Measurements from ENCODE around the gene CD8B2. TPM values are rescaled to one million over a fixed set of nuclear protein-coding genes. Genes with fewer than 3 reads are reported as not detected.
"Not testable (repeated sequence)": the region's sequence is repeated elsewhere in the genome, so short reads cannot be mapped to it uniquely, and the experiment has no call there.

Gene CD8B2
- total RNA-seq, 2 donors from 2014 or later = 0.62 to 1.1 TPM

- Mint-ChIP-seq H3K4me1 (ENCODE audit: low read depth) (peaks cover 5% of the 10 kb centered on the region), H3K27ac (no peak overlapping the region), H3K27me3 (ENCODE audit: low read depth) (peaks cover 22% of the 10 kb centered on the region), H3K36me3 (ENCODE audit: insufficient read depth in 2 of 2) (no peaks in the 10 kb centered on the region), H3K9me3 (no peaks in the 10 kb centered on the region), H3K4me3 (no peak overlapping the region)
- ATAC-seq (replicated peaks in 1 of 2) (no peak), DNase-seq (no peak)
Observed at GRCh38 chr2:106545007-106545406, 57.8 kb downstream of the CD8B2 start.

GRCh38 chr2:106546391-106546990, 59.3 kb downstream of the CD8B2 start:
- no peak for ATAC-seq (replicated peaks in 1 of 2)
- no peaks in the 10 kb centered on the region for H3K9me3 Mint-ChIP-seq
- no peak overlapping the region for H3K4me3 Mint-ChIP-seq
- H3K4me1 Mint-ChIP-seq (ENCODE audit: low read depth) = peaks cover 5% of the 10 kb centered on the region
- no peaks in the 10 kb centered on the region for H3K36me3 Mint-ChIP-seq (ENCODE audit: insufficient read depth in 2 of 2)
- no peak overlapping the region for H3K27ac Mint-ChIP-seq
- DNase-seq = no peak
- peaks cover 22% of the 10 kb centered on the region for H3K27me3 Mint-ChIP-seq (ENCODE audit: low read depth)

GRCh38 chr2:106547164-106547903, 60.2 kb downstream of the CD8B2 start:
- Mint-ChIP-seq H3K27me3 (ENCODE audit: low read depth) (peaks cover 15% of the 10 kb centered on the region), H3K27ac (no peak overlapping the region), H3K36me3 (ENCODE audit: insufficient read depth in 2 of 2) (no peaks in the 10 kb centered on the region), H3K4me1 (ENCODE audit: low read depth) (peaks cover 5% of the 10 kb centered on the region), H3K9me3 (no peaks in the 10 kb centered on the region), H3K4me3 (no peak overlapping the region)
- ATAC-seq (replicated peaks in 1 of 2) (no peak), DNase-seq (no peak)

GRCh38 chr2:106551417-106552130, 64.4 kb downstream of the CD8B2 start:
- Mint-ChIP-seq H3K27me3 (ENCODE audit: low read depth) (peaks cover 4% of the 10 kb centered on the region), H3K27ac (no peak overlapping the region), H3K4me1 (ENCODE audit: low read depth) (no peaks in the 10 kb centered on the region), H3K9me3 (peaks cover 1 to 2% of the 10 kb centered on the region in 2 donors), H3K36me3 (ENCODE audit: insufficient read depth in 2 of 2) (no peaks in the 10 kb centered on the region), H3K4me3 (no peak overlapping the region)
- ATAC-seq (replicated peaks in 1 of 2) = no peak
- DNase-seq = no peak

- Mint-ChIP-seq H3K4me3 (no peak overlapping the region), H3K36me3 (ENCODE audit: insufficient read depth in 2 of 2) (peaks cover 0 to 1% of the 10 kb centered on the region in 2 donors), H3K9me3 (peaks cover 1 to 2% of the 10 kb centered on the region in 2 donors), H3K27ac (no peak overlapping the region), H3K27me3 (ENCODE audit: low read depth) (peaks cover 4% of the 10 kb centered on the region), H3K4me1 (ENCODE audit: low read depth) (no peaks in the 10 kb centered on the region)
- ATAC-seq (replicated peaks in 1 of 2) (no peak), DNase-seq (no peak)
Observed at GRCh38 chr2:106552921-106553320, 65.8 kb downstream of the CD8B2 start.

GRCh38 chr2:106553321-106553720, 66.2 kb downstream of the CD8B2 start:
- Mint-ChIP-seq H3K4me1 (ENCODE audit: low read depth) (no peaks in the 10 kb centered on the region), H3K4me3 (no peak overlapping the region), H3K27ac (no peak overlapping the region), H3K36me3 (ENCODE audit: insufficient read depth in 2 of 2) (peaks cover 0 to 1% of the 10 kb centered on the region in 2 donors), H3K27me3 (ENCODE audit: low read depth) (no peaks in the 10 kb centered on the region), H3K9me3 (peaks cover 1 to 2% of the 10 kb centered on the region in 2 donors)
- DNase-seq (no peak), ATAC-seq (replicated peaks in 1 of 2) (no peak)

- ATAC-seq (replicated peaks in 1 of 2) (no peak), DNase-seq (no peak)
- no peaks in the 10 kb centered on the region for H3K4me1 Mint-ChIP-seq (ENCODE audit: low read depth)
- no peaks in the 10 kb centered on the region for H3K27me3 Mint-ChIP-seq (ENCODE audit: low read depth)
- peaks cover 0 to 1% of the 10 kb centered on the region in 2 donors for H3K36me3 Mint-ChIP-seq (ENCODE audit: insufficient read depth in 2 of 2)
- H3K27ac Mint-ChIP-seq = no peak overlapping the region
- H3K9me3 Mint-ChIP-seq = peaks cover 1 to 2% of the 10 kb centered on the region in 2 donors
- no peak overlapping the region for H3K4me3 Mint-ChIP-seq
Observed at GRCh38 chr2:106554411-106554810, 67.2 kb downstream of the CD8B2 start.

- peaks cover 0 to 1% of the 10 kb centered on the region in 2 donors for H3K36me3 Mint-ChIP-seq (ENCODE audit: insufficient read depth in 2 of 2)
- no peak for DNase-seq
- no peak overlapping the region for H3K4me3 Mint-ChIP-seq
- no peaks in the 10 kb centered on the region for H3K27me3 Mint-ChIP-seq (ENCODE audit: low read depth)
- H3K9me3 Mint-ChIP-seq = peaks cover 1 to 2% of the 10 kb centered on the region in 2 donors
- H3K4me1 Mint-ChIP-seq (ENCODE audit: low read depth) = no peaks in the 10 kb centered on the region
- ATAC-seq (replicated peaks in 1 of 2) = no peak
- H3K27ac Mint-ChIP-seq = no peak overlapping the region
Observed at GRCh38 chr2:106555053-106555452, 67.9 kb downstream of the CD8B2 start.

- H3K4me1 Mint-ChIP-seq (ENCODE audit: low read depth) = peaks cover 19% of the 10 kb centered on the region
- not testable (repeated sequence) for H3K27ac Mint-ChIP-seq; H3K36me3 Mint-ChIP-seq (ENCODE audit: insufficient read depth in 2 of 2); H3K27me3 Mint-ChIP-seq (ENCODE audit: low read depth); H3K9me3 Mint-ChIP-seq; ATAC-seq (replicated peaks in 1 of 2); DNase-seq; H3K4me3 Mint-ChIP-seq
Observed at GRCh38 chr2:106559786-106560185, 72.6 kb downstream of the CD8B2 start.

- H3K4me3 Mint-ChIP-seq = no peak overlapping the region
- H3K27me3 Mint-ChIP-seq (ENCODE audit: low read depth) = peaks cover 6% of the 10 kb centered on the region
- H3K27ac Mint-ChIP-seq = no peak overlapping the region
- DNase-seq (no peak), ATAC-seq (replicated peaks in 1 of 2) (no peak)
- peaks cover 1 to 2% of the 10 kb centered on the region in 2 donors for H3K9me3 Mint-ChIP-seq
- peaks cover 0 to 1% of the 10 kb centered on the region in 2 donors for H3K36me3 Mint-ChIP-seq (ENCODE audit: insufficient read depth in 2 of 2)
- peaks cover 29% of the 10 kb centered on the region for H3K4me1 Mint-ChIP-seq (ENCODE audit: low read depth)
Observed at GRCh38 chr2:106560773-106561172, 73.6 kb downstream of the CD8B2 start.

- ATAC-seq (replicated peaks in 1 of 2) (no peak), DNase-seq (no peak)
- Mint-ChIP-seq H3K36me3 (ENCODE audit: insufficient read depth in 2 of 2) (peaks cover 0 to 1% of the 10 kb centered on the region in 2 donors), H3K27me3 (ENCODE audit: low read depth) (peaks cover 6% of the 10 kb centered on the region), H3K9me3 (peaks cover 1% of the 10 kb centered on the region in 2 donors), H3K27ac (no peak overlapping the region), H3K4me3 (no peak overlapping the region), H3K4me1 (ENCODE audit: low read depth) (peaks cover 35% of the 10 kb centered on the region)
Observed at GRCh38 chr2:106561356-106561755, 74.2 kb downstream of the CD8B2 start.

GRCh38 chr2:106561803-106562202, 74.6 kb downstream of the CD8B2 start:
- Mint-ChIP-seq H3K4me1 (ENCODE audit: low read depth) (peaks cover 40% of the 10 kb centered on the region), H3K9me3 (no peaks in the 10 kb centered on the region), H3K36me3 (ENCODE audit: insufficient read depth in 2 of 2) (peaks cover 0 to under 1% of the 10 kb centered on the region in 2 donors), H3K27ac (no peak overlapping the region), H3K27me3 (ENCODE audit: low read depth) (peaks cover 6% of the 10 kb centered on the region), H3K4me3 (no peak overlapping the region)
- DNase-seq (no peak), ATAC-seq (replicated peaks in 1 of 2) (no peak)
